GM18511 (cell line): ENCODE results near the gene NRN1L.

ENCODE experiments used
- ATAC-seq: cut with Tn5 transposase; IDR thresholded peaks from one replicate; pipeline ENCODE4 v1.9.1; 2021; ENCODE audit warnings: mild to moderate bottlenecking, moderate library complexity; ENCODE audit not compliant: unreplicated experiment

NRN1L gene

DNA sequence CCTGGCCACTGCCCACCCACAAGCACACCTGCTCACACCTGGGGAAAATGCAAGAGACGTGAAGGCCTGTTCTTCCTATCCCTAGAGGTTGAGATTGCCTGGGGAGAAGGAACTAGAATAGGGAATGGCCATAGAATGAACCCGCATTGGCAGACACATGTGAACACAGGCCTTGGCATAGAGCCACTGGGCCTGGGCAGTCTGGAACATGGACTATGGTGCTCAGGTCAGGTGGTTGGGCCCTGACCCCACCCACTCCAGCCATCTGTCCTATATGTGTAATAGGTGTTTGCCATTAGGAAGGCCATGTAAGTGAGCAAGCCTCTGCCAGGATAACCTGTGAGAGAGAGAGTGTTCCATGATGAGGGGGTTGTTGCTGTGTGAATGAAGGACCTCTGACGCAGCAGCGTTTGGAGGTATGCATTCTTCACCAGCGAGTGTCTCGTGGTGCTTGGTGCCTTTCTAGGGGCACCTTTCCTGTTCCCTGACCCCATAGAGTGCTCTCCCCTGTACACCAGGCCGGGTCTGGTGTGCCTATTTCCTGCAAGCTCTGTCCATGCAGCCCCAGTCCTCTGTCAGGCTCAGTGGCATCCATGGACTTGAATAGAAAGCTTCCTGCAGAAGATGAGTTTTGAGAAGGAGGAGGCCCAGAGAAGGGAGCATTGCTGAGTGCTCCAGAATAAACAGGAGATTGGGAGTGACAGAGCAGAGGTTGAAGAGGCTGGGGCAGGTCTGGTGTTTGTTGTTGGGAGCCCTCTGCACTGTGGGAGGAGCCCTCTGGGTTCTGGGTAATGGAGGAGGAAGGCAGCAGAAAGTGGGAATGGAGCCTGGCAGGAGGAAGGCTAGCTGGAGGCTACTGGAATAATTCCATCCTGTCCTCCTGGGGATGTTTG is 31.4 kb downstream of the NRN1L start:
- ATAC-seq: no peak

DNA sequence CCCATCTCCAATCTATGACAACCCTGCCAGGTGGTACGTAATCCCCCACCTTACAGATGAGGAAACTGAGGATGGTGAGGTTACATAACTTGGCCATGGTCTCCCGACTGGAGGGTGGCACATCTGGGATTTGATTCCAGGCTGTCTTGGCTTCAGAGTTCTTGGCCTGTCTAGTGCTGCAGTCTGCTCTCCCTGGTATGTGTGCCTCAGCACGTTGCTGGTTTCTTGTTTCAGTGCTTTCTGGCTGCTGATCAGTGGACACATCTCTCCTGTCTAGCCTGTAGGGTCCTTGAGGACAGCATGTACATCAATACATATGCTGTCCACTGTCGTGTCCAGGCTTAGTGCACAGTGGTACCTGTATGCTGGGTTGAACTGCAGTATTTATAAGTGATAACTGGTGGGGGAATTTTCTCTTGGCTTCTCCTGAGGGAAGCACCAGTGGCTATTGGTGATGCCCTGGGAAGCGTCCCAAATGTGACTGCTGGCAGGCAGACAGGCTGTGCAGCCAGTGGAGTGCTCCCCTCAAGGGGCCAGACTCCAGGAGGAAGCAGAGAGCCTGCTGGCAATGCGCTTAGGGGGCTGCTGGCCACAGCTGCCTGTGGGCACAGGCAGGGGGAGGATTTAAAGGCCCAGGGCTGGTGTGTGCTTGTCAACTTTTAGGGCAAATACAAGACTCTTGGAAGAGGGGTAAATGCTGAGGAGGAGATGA is 32.6 kb downstream of the NRN1L start:
- ATAC-seq: no peak

DNA sequence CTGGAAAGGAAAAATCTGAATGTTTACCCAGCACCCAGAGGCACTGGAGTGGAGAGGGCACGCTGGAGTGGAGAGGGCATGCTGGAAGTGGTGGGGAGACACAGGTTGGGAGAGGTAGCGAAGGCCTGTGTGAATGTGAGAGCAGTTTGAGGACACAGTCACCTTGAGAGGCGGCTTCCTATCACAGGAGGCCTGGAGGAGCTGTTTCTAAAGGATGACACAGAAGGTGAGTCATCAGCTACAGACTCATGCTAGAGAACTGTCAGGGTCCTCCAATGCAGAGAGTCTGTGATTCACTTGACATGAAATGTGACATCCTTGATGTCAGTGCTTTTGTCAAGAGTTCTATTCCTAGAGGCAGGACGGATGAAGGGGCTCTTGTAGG is 33.2 kb downstream of the NRN1L start:
- ATAC-seq: no peak

DNA sequence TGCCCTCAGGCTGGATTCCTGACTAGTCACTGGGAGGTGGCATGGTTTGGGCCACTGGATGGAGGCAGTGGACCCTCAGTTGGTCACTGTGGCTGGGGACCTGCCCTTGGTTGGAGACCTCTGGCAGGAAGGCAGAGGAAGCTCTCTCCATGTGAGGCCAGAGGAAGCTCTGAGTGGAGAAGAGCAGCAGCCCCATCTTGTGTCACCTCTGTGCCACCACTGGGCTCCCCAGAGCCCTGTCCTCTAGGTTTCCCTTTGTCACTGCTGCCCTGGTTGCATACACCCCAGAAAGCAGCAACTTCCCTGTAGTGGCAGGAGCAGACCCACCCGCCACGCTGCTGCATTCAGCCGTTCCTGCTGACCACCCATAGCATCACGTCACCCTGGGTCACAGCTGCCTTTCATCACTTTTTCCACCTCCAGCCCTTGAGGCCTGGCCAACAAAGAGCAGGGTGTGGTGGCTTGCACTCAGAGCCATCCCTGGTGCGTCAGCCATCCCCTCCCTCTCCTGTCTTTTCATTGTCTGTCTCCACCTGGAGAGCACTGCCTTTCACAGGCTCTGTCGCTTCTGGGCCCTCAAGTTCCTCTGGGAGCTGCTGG is 35.0 kb downstream of the NRN1L start:
- ATAC-seq: no peak

DNA sequence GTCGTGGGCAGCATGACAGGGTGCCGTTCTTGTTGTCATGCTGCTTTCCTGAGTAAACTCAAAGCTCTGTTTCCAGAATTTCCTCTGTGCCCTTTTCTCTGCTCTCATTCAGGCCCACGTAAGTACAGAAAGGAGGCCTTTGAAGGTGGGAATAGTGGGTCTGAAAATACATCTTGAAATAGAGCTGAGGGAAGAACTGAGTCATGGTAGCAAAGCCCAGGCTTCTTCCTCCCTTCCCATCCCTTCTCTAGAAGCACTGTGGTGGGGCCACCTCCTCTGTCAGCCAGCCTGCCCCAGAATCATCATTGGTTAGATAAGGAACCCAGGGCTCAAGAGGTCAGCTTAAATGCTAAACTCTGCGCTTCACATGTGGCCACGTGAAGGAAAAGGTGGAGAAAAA is 37.5 kb downstream of the NRN1L start:
- no peak for ATAC-seq

DNA sequence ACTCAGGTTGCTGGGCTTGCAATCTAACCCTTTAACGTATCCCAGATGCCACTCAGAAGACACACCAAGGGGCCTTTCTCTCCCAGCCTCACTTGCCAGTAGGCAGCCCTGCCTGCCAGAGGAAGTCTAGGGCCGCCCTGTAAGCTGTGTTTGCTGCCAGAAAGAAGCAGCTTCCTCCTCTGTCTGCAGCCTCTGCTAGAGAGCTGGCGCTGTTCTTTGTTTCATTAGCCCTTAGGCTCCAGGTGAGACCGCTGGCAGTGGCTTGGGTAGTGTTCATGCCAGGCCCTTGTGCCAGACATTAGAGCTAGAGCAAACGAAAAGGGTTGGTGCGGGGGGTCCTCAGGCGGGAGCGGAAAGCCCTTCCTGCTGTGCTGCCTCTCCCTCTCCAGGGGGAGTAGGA is 38.1 kb downstream of the NRN1L start:
- ATAC-seq: no peak

DNA sequence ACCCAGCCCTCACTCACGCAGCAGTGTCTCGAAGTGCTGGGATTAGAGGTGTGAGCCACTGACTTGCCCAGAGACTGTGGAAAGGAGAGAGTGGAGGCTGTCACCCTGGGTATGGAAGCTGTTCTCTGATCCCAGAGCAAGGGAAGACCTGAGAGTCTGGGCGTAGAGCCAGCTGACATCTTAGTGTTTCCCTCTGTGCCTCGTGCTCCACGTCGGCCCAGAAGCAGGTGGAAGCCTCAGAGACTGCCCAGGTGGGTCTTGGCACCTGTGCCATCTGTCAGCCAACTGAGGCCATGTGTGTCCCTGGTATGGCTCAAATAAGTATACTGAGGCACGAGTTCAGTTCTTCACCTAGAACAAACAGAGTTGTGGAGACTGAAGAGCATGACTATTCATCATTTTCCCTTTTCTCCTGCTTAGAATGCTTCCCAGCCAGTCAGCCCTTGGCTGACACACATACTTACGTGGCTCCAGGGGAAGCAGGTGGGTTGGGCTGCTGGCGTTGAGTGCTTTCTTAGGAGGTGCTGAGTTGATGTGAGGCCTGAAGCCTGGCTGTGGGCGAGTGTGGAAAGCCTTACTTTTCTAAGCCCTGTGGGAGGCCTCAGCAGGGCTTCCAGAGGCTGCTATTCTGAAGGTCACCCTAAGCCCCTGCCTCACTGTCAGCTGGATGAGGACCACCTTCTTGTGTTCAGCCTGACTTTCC is 38.9 kb downstream of the NRN1L start:
- ATAC-seq: no peak

DNA sequence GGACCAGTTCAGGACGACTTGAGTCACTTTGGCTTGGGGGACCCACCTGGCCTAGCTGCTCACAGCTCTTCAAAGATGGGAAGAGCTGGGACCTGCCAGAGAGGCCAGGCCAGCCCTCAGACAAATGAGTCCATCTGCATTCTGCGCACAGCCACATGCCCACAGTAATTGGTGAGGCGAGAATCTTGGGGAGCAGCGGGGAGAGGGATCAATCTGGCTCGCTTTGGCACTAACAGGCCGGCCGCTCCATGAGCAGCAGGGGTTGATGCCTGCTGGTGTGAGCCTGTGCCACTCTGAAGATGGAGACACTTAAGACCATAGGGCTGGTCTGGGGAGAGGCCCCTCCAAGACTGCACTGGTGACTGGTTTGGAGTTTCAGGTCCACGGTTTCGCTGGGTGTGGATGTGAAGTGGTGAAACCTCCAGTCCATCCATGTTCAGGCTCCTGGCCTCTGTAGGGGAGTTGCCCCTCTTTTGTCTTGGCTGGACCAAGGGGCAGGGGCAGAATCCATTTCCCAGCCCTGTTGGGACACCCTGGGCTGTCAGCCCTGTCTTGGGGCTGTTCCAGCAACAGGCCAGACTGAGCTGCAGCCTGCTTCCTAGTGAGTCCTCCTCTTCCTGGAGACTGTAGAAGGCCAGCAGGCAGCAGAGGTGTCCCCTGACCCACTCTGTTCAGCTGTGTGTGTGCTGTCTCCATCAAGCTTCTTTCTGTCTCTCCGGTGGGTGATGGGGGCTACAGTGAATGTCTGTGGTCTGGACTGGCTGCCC is 39.6 kb downstream of the NRN1L start:
- ATAC-seq: no peak

DNA sequence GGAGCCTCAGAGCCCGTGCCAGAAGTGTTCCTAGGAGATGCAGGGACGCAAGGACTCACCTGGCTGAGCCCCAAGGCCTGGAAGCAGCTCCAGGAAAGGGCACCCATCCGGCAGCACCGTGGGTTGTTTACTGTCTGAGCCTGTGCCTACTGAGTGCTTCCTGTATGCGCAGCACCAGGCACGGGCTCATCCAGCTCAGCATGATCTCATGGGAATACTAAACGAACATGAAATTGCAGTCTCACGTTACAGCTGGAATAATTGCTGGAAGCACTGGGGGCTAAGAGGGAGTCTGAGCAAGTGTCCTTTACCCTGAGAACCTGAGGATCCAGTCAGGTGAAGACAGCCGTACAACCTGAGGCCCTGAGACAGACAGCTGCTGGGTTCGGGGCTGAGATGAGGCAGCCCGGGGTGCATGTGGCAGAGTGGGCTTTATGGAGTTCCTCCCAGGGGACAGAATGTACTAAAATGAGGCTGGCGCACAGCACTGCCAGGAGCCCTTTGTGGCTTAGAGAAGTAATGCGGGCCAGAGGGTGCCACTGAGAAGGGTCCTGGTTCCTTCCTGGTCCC is 41.6 kb downstream of the NRN1L start:
- ATAC-seq: no peak

DNA sequence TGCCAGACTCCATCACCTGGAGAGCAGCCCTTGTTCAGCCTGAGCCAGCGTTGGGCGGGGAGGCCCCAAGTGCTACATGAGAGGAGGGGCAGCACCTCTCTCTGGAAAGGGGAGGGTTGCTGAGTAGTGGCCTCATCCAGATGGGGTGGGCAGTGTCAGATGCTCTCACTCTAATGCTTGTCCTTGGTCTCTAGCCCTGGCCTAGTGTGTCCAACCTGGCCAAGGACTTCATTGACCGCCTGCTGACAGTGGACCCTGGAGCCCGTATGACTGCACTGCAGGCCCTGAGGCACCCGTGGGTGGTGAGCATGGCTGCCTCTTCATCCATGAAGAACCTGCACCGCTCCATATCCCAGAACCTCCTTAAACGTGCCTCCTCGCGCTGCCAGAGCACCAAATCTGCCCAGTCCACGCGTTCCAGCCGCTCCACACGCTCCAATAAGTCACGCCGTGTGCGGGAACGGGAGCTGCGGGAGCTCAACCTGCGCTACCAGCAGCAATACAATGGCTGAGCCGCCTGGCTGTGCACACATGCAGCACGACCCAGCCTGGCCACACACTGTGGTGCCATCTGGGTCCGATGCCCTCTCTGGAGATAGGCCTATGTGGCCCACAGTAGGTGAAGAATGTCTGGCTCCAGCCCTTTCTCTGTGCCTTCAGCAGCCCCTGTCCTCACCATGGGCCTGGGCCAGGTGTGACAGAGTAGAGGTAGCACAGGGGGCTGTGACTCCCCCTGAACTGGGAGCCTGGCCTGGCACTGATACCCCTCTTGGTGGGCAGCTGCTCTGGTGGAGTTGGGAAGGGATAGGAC is 42.7 kb downstream of the NRN1L start:
- ATAC-seq: no peak

DNA sequence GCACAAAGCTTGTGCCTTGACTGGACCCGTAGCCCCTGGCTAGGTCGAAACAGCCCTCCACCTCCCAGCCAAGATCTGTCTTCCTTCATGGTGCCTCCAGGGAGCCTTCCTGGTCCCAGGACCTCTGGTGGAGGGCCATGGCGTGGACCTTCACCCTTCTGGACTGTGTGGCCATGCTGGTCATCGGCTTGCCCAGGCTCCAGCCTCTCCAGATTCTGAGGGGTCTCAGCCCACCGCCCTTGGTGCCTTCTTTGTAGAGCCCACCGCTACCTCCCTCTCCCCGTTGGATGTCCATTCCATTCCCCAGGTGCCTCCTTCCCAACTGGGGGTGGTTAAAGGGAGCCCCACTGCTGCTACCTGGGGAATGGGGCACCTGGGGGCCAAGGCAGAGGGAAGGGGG is 43.5 kb downstream of the NRN1L start:
- no peak for ATAC-seq

DNA sequence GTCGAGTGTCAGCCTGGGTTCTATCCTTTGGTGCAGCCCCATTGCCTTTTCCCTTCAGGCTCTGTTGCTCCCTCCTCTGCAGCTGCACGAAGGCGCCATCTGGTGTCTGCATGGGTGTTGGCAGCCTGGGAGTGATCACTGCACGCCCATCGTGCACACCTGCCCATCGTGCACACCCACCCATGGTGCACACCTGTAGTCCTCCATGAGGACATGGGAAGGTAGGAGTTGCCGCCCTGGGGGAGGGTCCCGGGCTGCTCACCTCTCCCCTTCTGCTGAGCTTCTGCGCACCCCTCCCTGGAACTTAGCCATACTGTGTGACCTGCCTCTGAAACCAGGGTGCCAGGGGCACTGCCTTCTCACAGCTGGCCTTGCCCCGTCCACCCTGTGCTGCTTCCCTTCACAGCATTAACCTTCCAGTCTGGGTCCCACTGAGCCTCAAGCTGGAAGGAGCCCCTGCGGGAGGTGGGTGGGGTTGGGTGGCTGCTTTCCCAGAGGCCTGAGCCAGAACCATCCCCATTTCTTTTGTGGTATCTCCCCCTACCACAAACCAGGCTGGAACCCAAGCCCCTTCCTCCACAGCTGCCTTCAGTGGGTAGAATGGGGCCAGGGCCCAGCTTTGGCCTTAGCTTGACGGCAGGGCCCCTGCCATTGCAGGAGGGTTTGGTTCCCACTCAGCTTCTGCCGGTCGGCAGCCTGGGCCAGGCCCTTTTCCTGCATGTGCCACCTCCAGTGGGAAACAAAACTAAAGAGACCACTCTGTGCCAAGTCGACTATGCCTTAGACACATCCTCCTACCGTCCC is 44.1 kb downstream of the NRN1L start:
- ATAC-seq: no peak

DNA sequence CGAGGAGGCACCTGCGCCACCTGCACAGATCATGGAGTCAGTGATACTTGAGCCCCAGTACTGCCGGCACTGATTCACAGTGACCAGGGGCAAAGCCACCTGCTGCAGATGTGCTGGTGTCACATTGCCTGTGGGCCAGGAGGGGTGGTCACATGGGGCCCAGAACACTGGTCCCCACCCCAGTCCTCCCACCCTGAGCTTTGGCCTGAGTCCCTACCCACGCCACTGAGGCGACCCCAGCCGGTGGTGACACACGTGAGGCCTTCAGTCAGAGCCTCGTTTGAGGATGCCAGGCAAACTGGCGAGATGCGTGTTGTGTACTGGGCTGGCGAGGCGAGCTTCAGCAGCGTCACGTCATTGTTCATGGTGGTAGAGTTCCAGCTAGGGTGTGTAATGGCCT is 45.5 kb downstream of the NRN1L start:
- no peak for ATAC-seq

DNA sequence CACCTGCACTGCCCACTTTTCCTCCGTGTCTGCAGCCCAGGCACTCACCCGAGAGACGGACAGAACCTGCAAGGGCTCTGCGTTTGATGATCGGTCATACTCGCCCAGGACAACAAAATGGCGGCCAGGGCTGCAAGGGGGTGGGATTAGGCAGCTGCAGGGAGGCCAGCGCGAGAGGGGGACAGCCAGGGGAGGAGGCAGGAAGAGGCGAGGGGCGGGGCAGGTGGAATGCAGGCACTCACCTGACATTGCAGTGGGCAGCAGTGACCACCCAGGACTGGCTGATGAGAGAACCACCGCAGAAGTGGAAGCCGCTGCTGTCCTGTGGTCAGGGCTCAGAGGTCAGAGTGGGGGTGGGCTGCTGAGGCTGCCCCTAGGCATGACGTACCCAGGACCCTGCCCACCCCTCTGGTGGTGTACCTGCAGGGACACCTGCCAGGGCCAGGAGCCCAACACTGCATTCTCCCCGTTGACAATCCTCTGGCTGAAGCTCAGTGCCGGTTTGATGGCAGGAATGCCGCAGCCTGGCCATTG is 46.1 kb downstream of the NRN1L start:
- no peak for ATAC-seq

DNA sequence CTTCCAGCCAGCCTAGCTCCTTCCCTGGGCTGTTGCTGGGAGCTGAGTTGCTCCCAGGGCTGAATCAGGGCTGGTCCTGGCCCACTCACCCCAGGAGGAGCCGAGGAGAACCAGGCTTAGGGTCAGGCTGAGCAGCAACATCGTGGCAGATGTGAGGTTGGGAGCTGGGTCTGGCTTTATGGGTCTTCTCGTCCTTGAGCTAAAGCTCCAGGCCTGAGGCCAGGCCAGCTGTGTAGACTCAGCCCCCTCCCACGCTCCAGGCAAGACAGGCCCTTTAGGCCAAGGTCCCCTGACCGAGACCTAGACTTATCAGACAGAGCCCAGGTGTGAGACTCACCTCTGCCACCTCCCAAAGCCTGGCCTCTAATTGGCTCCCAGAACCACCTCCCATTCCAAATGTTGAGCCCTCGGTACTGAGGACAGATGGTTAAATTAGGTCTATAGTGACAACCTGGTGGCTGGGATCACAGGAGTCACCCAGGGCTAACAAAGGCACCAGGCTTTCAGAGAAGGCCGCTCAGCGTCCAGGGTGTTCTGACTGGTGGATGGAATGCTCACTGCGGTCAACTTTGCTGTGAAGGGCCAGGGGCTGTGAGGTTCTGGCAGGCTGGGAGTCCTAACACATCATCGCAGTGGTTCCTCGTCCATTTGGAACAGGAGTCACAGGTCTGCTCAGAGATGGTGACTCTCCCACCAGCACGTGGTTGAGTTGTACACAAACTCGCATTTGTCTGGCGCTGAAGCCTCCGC is 47.2 kb downstream of the NRN1L start, which contains the start of gene CTRL:
Gene CTRL, minus strand, starts transcription at position 151 of the 750 bp plus-strand sequence. Its CDS starts 10 bp downstream, at position 141.
- no peak for ATAC-seq

DNA sequence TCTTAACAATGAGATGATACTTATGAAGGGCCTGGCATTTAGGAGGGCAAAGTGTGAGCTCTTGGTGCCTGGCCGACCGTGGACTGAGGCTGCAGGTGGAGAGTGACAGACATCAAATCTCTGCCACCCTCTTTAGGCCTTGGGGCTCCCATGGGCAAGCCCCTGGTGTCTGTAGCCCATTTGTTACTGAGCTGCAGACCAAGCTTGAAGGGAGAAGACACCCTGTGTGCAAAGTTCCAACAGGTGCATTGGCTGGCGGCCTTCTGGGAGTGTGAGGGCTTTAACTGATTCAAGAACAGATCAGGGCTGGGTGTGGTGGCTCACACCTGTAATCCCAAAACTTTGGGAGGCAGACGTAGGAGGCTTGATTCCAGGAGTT is 47.8 kb downstream of the NRN1L start:
- ATAC-seq: no peak

DNA sequence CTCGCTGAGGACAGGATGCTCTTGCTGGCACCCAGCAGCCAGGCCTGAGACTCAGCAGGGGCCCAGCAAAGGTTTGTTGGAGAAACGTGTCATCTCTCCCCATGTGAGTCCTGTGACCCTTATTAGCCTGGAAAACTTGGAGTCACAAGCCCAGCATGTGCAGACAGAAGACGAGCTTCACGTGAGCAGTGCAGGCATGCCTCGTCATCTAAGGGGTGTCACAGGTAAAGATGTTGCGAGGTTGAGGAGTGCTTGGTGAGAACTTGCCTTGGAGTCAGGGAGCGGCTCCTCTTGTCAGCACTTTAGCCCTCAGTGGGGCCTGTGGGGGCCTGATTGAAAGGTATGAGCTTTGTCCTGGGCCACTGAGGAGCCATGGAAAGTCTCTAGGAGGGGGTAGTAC is 49.1 kb downstream of the NRN1L start:
- no peak for ATAC-seq
